ENCODE results near the gene MRPL58.
A peak's percentile ranks its signal among the peaks of the same experiment; 100 is the strongest.
"Not testable (repeated sequence)": the region's sequence is repeated elsewhere in the genome, so short reads cannot be mapped to it uniquely, and the experiment has no call there.

The MRPL58 gene

DNA sequence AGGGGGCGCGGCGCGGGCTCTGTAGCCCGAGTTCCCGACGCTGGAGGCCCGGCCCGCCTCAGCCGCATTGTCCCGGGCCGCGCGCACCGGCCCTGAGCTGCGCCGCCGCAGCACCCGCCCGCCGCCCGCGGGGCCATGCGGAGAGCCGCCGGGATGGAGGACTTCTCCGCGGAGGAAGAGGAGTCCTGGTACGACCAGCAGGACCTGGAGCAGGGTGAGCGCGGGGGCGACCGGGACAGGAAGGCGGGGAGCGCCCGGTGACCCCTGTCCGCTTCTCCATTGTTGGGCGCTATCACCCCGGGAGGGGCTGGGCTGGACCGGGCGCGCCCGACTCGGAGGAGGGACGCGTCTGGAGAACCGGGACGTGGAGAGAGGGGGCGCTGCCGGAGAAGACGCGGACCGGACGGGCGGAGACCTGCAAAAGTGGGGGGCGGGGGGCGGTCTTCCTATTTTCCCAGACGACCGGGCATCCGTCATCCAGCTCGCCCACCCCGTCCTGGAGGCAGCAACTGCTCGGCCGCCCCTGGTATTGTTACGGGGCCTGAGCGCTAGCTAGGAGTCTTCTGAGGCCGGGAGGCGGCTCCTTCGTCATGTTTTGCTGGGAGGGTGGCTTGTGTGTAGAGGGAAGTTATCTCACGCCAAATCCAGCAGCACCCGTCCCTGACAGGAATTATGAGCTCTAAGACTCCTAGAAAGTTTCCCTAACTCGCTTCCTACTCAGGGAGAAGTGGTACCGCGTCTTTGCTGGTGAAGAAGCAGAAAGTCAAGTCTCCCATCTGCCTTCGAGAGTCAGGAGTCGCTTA, 24.4 kb upstream of the MRPL58 start:
- DNase-seq (ENCODE audit: low spot score): peak; percentile 78

DNA sequence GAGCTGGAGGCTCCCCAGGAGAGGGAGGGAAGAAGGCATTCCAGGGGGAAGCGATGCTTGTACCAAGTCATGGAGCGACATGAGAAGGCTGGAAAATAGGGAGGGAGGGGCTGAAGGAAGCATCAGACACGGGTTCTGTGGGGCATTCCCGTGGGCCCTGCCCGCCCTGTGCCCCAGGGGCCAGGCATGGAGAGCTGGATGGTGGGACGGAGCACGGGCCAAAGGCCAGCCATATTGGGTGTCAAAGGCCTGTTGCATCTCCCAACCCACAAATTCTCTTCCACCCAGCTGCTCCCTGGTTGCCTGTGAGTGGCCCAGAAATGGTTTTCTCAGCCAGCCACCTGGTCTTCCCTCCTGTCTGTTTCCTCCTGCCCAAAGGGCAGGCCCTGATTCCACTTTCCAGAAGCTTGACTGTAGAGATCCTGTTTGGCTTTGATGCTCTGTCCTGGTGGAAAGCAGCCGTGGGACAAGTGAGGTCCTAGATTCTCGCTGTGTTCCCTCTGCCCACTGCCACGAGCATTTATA, 21.8 kb upstream of the MRPL58 start:
- DNase-seq (ENCODE audit: low spot score): no peak

DNA sequence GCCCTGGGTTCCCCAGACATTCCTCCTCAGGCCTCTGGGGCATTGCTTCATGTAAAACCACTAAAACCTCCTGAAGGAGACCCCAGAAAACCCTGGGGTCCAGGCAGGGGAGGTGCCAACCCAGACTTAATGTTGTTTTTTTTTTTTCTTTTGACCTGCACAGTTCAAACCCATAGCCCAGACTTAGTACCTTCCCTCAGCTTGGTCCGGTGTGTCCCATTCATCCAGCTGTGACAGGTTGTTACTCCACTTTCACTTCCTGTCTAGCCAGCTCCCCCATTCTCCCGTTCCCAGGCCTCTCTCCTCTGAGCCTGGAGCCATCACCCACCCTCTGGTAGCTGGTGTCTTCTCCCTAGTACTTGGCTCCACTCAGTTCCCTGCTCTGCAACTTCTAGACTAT, 20.2 kb upstream of the MRPL58 start:
- no peak for DNase-seq (ENCODE audit: low spot score)

DNA sequence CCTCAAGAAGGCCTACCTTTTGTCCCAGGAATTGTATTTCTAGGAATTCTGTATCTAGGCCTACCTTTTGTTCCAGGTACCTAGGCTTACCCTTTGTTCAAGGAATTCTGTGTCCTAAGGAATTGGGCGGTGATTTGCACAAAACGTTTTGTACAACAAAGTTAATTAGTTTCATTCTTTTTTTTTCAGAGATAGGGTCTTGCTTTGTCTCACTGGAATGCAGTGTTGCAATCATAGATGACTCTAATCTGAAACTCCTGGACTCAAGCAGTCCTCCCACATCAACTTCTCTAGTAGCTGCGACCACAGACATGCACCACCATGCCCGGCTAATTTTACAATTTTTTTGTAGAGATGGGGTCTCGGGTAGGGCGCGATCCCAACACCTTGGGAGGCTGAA, 18.0 kb upstream of the MRPL58 start:
- no peak for DNase-seq (ENCODE audit: low spot score)

DNA sequence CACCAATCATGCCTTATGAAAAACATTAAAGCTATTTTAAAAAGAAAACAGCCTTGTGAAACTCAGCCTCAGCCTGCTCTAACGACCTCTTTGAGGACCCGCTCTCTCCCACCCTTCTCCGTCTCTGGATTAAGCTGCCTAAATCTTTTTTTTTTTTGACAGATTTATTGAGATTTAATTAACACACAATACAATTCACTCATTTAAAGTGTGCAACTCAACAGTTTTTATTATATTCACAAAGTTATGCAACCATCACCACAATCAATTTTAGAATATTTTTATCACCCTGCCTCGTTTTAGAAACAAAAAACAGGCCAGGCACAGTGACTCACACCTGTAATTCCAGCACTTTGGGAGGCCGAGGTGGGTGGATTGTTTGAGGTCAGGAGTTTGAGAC, 16.6 kb upstream of the MRPL58 start:
- DNase-seq (ENCODE audit: low spot score): no peak

DNA sequence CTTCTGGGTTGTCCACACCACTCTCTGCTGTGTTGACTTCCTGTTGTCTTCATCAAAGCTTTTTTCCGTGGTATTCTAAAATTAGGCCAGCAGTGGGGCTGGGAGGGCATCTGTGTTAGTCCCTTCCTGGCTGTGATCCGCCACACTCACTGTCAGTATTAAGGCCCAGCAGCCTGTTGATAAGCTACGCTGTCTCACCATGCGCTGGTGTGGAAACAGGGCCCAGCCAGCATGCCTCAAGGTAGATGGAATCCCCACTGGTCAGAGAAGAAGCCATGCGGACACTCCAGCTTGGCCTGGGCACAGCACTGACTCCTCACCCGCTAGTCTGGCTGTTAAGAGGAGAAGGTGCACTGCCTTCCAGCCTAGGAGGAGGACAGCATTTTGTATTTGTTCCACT, 13.7 kb upstream of the MRPL58 start:
- DNase-seq (ENCODE audit: low spot score): no peak

DNA sequence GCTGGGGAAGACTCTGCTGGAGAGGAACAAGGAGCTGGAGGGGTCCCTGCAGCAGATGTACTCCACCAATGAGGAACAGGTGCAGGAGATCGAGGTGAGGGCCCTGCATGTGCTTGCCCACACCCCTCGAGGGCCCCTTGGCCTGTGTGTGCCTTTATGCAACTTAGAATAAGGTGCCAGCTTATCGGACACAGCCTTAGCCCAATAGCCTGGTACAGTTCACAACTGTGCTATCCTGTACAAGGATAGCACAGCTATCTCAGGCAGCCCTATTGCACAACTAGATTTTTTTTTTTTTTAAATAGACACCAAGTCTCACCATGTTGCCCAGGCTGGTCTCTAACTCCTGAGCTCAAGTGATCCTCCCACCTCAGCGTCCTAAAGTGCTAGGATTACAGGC, 12.9 kb upstream of the MRPL58 start:
- no peak for DNase-seq (ENCODE audit: low spot score)

DNA sequence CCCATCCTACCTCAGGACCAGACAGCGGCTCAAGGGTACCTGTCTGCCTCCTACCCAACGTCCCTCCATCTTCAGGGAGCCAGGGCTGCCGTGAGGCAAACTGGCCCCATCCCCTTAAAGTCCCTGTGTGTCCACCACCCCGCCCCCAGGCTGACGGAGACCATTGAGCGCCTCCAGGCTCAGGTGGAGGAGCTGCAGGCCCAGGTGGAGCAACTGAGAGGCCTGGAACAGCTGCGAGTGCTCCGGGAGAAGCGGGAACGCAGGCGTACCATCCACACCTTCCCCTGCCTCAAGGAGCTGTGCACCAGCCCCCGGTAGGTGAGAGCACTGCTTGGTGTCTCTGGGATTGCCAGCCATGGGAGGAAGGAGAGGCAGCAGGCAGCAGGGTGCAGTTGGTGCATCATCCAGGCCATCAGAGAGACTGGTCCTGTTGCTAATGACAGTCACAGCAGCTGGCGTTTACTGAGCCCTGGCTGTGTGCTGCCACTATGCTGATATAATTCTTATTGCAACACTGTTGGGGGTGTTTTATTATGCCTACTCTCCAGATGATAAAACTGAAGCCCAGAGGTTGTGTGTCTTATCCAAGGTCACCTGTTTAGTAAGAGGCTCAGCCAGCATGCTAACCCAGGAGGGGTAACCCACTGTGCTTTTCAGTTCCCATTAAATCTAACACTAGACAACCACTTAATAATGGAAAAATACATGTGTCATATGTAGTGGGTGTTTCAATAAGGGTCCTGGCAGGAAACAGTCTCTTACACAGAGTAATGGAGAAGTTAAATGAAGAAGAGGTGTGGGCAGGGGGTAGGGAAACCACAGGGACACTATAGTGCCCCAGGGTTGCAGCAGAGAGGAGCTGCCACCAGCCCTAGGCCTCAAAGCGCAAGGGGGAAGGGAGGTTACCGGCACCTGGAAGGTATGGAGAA, 10.3 kb upstream of the MRPL58 start:
- DNase-seq (ENCODE audit: low spot score): no peak

DNA sequence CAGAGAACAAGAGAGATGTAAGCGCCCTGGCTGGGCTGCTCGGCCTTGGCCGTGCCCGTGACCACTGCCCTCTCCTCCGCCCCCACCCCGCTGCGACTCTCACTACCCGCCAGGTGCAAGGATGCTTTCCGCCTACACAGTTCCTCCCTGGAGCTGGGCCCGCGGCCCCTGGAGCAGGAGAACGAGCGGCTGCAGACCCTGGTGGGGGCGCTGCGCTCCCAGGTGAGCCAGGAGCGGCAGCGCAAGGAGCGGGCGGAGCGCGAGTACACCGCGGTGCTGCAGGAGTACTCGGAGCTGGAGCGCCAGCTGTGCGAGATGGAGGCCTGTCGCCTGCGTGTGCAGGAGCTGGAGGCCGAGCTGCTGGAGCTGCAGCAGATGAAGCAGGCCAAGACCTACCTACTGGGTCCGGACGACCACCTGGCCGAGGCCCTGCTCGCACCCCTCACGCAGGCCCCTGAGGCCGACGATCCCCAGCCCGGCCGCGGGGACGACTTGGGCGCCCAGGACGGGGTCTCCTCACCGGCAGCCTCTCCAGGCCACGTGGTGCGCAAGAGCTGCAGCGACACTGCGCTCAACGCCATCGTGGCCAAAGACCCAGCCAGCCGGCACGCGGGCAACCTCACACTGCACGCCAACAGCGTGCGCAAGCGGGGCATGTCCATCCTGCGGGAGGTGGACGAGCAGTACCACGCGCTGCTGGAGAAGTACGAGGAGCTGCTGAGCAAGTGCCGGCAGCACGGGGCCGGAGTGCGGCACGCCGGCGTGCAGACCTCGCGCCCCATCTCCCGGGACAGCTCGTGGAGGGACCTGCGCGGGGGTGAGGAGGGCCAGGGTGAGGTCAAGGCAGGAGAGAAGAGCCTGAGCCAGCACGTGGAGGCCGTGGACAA, 9.2 kb upstream of the MRPL58 start:
- no peak for DNase-seq (ENCODE audit: low spot score)

DNA sequence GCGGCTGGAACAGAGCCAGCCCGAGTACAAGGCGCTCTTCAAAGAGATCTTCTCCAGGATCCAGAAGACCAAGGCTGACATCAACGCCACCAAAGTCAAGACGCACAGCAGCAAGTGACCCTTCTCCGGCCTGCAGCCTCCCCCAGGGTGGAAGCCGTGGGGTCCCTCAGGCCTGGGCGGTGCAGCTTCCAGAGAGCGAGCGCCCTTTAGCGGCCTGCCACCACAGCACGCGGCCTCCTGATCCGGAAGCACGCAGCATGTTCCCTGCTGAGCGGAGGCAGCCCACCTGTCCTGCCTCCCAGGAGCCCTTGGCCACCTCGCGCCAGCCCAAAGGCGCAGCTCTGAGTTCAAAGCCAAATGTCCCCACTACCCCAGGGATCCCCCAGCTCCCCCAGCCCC, 8.5 kb upstream of the MRPL58 start:
- no peak for DNase-seq (ENCODE audit: low spot score)

DNA sequence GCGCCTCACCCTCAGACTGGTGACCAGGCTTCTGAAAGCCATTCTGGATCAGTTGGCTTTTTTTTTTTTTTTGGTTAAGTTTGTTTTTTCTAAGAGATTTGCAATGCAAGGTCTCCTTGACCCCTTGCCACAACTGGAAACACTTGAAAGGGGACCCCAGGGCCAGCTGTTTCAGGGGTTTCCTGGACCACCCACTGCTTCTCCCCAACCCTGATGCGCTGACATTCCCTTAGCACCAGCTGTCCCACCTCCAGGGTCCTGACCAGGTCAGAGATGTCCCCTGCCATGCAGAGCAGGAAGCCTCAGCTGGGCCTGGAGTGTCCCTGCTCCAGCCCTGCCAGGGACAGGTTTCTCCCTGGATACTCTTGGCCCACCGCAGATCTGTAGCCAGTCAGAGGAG, 8.1 kb upstream of the MRPL58 start:
- DNase-seq (ENCODE audit: low spot score): no peak

DNA sequence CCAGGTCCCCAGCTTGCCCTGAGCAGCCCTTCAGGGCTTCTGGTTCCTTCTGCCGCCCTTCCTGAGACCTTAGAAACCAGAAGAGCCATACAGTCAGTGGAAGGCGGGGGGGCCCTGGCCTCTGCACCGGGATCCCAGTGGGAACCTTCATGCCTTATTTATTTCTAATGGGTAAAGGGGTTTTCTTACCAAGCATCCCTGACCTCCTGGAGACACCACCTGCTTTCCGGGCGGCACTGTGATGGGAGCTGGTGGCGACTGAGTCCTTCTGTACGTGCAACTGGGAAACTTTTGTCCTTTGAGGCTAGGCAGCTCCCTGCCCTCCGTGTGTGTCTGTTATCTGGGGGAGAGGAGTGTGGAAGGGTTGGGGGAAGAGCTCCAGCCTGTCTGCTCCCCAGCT, 7.2 kb upstream of the MRPL58 start:
- DNase-seq (ENCODE audit: low spot score): no peak

DNA sequence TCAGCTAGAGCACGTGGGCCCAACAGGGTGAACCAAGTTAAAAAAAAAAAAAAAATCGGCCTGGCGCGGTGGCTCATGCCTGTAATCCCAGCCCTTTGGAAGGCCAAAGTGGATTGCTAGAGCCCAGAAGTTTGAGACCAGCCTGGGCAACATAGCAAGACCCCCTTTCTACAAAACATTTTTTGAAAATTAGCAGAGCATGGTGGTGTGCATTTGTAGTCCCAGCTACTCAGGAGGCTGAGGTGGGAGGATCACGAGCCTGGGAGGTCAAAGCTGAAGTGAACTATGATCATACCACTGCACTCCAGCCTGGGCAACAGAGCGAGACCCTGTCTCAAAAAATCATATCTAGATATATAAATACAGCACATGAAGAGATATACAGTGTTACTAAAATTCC, 6.4 kb upstream of the MRPL58 start:
- not testable (repeated sequence) for DNase-seq (ENCODE audit: low spot score)

DNA sequence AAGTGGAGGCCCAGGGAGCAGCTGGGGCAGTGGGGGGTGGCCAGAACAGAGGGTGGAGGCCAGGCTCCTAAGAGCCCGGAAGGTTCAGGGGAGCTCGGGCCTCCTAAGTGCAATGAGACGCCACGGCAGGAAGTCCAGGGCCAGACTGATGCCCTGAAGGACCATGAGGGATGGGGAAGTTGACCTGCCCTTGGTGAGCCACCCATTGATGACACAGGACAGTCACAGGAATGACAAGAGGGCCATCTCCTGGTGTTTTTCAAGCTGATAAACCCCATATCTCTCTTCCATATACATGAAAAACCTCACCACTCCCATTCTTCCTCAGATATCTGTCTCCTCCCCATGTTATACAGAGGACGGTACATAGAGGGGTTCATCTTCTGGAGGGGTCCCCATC, 5.8 kb upstream of the MRPL58 start:
- no peak for DNase-seq (ENCODE audit: low spot score)

DNA sequence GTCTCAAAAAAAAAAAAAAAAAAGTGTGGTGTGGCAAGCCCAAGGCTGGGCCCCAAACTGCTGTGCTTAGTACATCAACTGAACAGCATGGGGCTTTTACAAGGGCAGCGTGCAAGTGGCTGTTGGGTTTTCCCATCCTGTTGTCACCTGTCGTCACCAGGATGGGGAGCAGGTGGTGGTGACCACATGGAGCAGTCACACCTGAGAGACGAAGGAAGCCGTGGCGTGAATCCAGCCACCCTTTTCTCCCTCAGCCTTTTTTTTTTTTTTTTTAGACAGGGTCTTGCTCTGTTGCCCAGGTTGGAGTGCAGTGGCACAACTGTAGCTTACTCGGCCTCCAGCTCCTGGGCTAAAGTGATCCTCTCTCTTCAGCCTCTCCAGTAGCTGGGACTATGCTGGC, 4.1 kb upstream of the MRPL58 start:
- no peak for DNase-seq (ENCODE audit: low spot score)

DNA sequence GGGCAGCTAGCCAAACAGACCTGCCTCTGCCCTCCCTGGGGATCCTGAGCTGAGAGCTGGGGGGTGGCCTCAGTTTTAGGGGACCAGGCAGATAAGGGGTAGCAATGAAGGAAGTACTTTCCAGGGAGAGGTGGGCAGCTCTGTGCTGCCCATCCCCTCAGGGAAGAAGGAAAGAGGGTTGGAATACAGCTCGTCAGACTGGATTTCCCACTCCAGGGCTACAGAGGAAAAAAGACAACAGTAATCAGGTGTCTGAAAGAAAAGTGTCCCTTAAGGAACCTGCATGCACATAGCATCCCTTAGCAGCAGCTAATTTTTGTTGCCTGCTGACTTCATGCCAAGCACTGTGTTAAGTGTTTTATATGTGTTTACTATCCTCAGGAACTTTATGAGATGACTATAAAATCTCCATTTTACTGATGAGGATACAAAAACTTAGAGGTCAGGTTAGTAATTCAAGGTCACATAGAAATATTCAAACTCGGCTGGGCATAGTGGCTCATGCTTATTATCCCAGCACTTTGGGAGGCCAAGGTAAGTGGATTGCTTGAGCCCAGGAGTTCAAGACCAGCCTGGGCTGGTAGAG, 3.2 kb upstream of the MRPL58 start:
- no peak for DNase-seq (ENCODE audit: low spot score)

DNA sequence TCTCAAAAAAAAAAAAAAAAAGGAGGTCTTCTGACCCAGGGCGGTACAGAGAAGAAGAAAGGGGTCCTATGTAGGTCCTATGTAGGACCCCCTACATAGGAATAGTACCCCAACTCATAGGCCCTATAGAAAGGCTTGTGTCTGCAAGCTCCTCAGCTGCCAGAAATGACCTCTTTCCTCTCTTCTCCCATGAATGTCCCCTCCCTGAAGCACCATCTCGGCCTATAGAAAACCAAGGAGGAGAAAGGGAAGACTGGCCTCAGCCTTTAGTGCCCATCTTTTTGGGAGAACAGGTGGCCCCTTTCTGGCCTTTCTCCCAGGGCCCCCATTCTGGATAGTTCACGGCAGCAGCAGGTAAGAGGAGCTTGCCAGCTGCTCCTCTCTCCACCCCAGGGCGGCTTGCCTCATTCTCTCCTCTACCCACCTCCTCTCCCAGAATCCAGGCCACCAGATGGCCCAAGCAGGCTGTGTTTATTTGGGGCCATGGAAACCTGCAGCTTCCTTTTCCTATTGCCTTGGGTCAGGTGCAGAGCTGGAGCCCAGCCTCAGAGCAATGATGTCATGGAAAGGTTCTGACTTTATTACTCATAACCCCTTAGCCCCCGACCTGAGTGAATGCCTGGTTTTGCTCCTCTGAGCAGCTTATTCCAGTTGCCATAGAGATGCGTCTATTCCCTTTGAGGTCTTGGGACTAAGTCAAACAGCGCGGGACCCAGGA, 1.6 kb upstream of the MRPL58 start:
- DNase-seq (ENCODE audit: low spot score): peak; percentile 45

DNA sequence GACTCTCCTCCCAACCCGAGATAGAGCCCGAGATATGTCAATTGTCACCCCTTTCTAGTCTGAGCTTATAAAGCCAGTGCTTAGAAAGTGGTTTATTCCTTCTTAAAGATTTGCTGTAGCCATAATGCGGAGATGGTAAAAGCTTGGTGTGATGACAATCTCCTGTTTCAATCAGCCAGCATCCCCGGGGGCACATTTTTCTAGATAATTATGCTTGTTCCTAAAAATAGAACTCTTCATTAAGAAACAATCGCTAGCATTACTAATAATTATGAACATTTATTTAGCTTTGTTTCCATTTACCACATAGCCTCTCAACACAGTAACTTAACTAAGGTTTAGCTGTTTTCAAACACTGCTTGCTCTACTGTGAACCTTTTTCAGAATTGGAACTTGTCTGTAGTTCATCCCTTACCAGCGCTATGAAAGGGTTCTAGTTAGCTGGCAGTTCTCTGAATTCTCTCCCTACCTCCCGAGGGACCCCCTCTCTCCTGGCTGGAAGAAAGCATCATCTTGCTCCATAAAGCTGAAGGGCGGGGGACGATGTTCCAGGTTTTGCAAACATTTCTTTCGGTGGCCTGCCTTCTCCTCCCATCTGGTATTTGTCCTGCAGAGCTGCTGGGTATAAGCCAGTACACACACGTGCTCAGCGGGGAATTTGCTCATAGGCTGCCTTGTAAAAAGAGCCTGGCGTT, 922 bp upstream of the MRPL58 start:
- DNase-seq (ENCODE audit: low spot score): peak; percentile 83

DNA sequence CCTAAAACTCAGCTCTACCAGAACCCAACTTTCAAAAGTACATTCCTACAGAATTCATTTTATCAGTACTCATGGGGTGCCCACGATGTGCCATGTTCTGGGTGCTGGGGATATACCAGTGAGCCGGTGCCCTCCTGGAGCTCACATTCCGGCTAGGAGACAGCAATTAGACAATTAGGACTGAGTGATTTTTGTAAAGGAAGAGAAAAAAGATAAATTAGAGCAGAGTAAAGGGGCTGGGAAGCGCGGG, 449 bp upstream of the MRPL58 start:
- DNase-seq (ENCODE audit: low spot score): no peak

DNA sequence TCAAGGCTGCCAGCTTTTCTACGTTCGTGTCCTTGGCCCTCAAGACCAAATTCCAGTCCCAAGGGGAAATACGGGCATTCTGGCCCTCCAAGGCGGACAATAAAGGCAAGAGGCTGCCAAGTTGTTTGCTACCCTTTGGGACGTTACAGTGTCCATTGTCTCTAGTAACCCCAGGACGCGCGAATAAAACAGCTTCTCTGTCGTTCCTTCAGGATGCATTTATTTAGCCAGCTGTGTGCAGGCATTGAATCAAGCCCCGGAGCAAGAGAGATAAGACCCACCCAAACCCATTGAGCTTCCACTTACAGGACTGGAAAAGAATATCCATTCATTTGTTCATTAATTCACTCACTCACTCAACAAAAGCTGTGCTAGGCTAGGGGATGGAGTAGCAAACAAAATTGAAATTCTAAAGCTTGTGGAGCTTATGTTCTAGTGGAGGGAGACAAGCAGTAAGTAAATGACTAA, 656 bp downstream of the MRPL58 start:
- DNase-seq (ENCODE audit: low spot score): no peak

DNA sequence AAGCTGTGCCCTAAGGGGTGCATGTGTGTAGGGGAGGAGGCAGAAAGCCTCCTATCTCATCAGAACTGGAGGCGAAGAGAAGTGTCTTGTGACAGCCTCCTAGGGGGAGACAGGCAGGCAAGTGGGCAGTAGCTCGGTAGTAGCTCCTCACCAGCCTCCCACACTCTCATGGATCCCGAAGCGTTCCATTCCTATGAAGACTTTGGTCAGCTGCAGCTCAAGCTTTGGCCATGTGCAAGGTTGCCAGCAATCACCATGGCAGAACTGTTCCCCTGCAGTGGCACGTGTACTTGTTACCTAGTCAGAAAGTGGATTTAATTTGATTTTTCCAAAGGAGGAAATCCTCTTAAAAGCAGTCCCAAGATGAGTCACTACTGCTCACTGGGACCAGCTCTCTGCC, 6.7 kb downstream of the MRPL58 start:
- no peak for DNase-seq (ENCODE audit: low spot score)
